Testis (tissue), 2 donors: ENCODE data around the gene DRAXIN.

Source experiments
- POLR2A ChIP-seq: fragments of 450-650 bp; IDR thresholded peaks from one replicate; pipeline ENCODE4 v1.6.1; 2017; ENCODE audit warnings: antibody characterized with exemption, mild to moderate bottlenecking, moderate library complexity
- TF ChIP-seq, protein P1 (sequence below), 3 experiments: fragments of 450-650 bp in 2 of 3; fragments of 200-600 bp in 1 of 3; sonication (generic) in 1 of 3; IDR thresholded peaks; one replicate each; pipeline ENCODE4 v1.5.1; 2016 to 2019; ENCODE audit warnings: antibody characterized with exemption in 3 of 3, mild to moderate bottlenecking in 2 of 3, moderate library complexity in 1 of 3

DNA sequence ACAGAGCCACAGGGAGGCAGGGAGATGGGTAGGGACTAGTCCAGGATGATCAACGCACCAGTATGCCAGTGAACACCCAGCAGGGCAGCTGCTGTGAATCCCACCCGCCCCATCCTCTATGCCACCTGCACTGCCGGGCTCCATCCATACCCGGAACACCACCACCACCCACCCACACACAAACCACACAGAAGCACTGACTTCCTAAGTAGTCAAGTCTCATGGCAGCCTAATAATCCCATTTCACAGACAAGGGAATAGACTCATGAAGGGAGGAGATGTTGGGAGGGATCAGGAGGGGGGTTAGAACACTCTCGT is 6.3 kb downstream of the DRAXIN start:
- TF ChIP-seq, protein P1, sequence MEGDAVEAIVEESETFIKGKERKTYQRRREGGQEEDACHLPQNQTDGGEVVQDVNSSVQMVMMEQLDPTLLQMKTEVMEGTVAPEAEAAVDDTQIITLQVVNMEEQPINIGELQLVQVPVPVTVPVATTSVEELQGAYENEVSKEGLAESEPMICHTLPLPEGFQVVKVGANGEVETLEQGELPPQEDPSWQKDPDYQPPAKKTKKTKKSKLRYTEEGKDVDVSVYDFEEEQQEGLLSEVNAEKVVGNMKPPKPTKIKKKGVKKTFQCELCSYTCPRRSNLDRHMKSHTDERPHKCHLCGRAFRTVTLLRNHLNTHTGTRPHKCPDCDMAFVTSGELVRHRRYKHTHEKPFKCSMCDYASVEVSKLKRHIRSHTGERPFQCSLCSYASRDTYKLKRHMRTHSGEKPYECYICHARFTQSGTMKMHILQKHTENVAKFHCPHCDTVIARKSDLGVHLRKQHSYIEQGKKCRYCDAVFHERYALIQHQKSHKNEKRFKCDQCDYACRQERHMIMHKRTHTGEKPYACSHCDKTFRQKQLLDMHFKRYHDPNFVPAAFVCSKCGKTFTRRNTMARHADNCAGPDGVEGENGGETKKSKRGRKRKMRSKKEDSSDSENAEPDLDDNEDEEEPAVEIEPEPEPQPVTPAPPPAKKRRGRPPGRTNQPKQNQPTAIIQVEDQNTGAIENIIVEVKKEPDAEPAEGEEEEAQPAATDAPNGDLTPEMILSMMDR (IDR thresholded peaks at IDR 0.05): no peak
- TF ChIP-seq POLR2A: no peak
